ENCODE results near the gene NFKB2.

GRCh38 chr10:102426803-102427287, 31.3 kb downstream of the NFKB2 start:
- no peak for TF ChIP-seq ARNT (IDR thresholded peaks at IDR 0.05)
- TF ChIP-seq FOXK2 (IDR thresholded peaks at IDR 0.05) = no peak
- TF ChIP-seq PKNOX1 (IDR thresholded peaks at IDR 0.05) = no peak
- no peak for TF ChIP-seq FOXM1 (IDR thresholded peaks at IDR 0.05; ENCODE audit: borderline replicate concordance)
- no peak for TF ChIP-seq SP1 (IDR thresholded peaks at IDR 0.05)
- TF ChIP-seq CTBP1 (IDR thresholded peaks at IDR 0.05; ENCODE audit: borderline replicate concordance) = no peak
- TF ChIP-seq FOXA1 (IDR thresholded peaks at IDR 0.05) = no peak
- no peak for TF ChIP-seq BHLHE40 (IDR thresholded peaks at IDR 0.05; ENCODE audit: borderline replicate concordance)
- no peak for TF ChIP-seq NFRKB (IDR thresholded peaks at IDR 0.05)
- TF ChIP-seq L3MBTL2 (conservative IDR thresholded peaks at IDR 0.05) = no peak
- no peak for TF ChIP-seq SUZ12 (IDR thresholded peaks at IDR 0.05)
- no peak for TF ChIP-seq LEF1 (IDR thresholded peaks at IDR 0.05; ENCODE audit: borderline replicate concordance)
- TF ChIP-seq ZNF384 (IDR thresholded peaks at IDR 0.05) = no peak

Measured in HEK293T (cell line).